ENCODE results near the gene ADAMTS5.

Gene ADAMTS5

DNA sequence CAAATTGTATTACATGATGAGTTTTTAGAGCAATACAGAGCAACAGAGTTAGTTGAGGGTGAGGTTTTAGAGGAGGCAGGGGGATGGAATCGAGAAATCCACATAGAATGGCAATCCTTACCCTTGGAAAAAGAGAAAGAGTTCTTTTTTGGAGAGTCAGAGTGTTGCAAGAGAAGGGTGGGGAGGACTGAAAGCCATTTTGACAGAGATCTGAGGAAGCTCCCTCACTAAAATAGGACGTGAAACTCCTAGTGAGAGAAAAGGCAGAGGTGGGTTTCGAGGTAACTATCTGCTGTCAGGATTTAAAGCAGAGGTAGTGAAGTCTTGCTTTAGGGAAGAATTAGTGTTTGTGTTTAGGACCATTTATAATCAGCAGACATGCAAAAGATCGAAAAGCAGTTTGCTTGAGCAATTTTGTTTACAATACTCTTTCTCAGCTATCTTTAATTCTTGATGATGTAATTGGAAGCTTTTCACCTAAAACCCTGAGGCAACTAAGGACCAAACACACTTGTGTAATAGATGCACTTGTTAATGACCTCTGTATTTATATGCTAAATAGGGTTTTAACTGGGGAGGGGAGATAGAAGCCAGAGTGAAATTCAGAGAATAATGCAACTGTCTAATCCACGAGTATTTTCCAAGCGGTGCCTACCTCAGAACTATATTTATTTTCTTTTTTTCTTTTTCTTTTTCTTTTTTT, 20.0 kb downstream of the ADAMTS5 start:
- no peak for DNase-seq

- no peak for DNase-seq
These were observed 20.8 kb downstream of the ADAMTS5 start for GRCh38 chr21:26945916-26946675.

GRCh38 chr21:26943921-26944320, 23.0 kb downstream of the ADAMTS5 start:
- DNase-seq: no peak

DNA sequence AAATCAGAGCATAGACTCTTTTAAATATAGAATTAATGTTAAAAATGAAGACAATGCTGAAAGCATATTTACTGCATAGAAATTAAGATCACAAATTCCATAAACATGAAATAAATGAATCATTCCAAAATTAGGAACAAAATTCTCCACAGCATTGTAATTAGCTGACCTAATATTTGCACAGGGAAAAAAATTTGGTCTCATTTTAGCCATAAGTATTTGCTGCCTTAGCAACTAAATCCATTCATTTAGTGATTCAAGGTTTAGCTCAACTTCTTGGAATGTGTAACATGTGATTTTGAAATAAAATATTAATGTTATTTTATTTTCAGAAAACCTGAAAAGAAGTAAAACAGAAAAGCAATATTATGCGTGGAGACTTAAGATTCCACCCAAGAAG, 25.5 kb downstream of the ADAMTS5 start:
- no peak for DNase-seq

GRCh38 chr21:26939601-26940111, 27.2 kb downstream of the ADAMTS5 start:
- no peak for DNase-seq

DNA sequence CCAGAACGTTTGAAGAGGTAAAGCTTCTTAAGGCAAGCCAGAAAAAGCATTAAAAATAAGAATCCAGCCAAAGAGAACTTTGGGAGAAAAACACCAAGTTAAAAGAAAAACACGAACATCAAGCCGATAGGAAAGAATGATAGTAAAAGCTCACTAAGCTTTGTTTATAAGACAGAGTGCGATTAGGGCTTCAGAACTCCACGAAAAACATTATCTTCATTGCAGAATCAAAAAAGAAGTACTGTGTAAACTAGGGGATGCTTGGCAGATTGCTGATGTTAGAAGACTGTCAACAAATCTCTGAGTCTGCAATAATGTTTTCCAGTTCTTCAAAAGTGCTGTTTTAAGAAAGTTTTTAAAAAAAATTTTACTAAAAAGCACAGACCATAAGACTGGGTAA, 30.2 kb downstream of the ADAMTS5 start:
- no peak for DNase-seq

DNA sequence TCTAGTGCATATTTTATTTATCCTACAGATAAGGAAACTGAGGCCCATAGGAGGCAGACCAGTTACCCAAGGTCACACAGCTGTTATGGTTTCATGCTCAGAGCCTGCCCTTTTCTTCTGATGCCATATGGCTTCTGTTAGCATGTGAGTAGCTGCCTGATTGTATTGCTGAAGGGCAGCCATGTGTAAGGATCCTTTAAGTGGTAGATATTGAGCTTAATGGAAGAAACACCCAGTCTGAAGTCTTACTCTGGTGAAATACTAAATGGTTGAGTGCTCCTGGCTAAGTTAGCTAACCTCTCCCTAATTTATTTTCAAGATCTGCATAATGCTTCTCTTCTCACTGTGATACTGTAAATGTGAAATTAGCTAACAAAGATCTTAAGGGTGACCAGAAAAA, 30.9 kb downstream of the ADAMTS5 start:
- no peak for DNase-seq

GRCh38 chr21:26934383-26934782, 32.5 kb downstream of the ADAMTS5 start:
- no peak for DNase-seq

DNA sequence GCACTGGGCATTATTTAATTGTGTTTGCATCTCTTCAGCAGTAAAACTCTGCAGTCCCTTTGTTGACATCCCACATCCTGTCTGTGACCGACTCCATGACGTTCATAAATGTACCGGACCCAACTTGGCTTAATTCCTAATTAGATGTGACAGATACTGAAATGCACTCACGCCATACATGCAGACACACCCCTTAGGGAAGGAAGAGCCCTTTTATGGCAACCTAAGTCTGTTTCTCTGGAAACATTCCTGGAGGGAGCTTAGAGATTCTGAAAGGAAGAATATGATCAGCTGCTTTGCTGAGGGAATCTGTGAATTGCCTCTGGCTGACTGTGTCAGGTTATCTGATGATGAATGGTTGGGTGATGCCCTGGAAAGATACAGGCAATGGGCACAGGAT, 33.4 kb downstream of the ADAMTS5 start:
- DNase-seq: no peak

DNA sequence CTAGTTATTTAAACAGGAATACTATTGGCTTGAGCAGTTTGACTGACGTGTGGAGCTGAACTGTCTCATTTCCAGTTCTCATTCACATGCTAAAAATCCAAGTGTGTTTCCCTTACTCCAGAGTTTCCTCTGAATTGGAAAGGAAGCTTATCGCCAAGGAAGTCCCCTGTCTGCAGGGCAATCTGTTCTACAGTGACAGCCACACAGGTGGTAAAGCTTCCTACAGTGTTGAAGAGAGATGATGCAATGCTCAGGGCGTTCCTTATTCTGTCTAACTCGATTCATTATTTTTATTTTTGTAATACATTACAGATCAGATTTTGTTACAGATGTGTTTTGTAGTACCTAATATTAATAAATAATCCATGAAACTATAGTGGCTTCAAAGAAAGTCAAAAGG, 41.3 kb downstream of the ADAMTS5 start:
- no peak for DNase-seq

DNA sequence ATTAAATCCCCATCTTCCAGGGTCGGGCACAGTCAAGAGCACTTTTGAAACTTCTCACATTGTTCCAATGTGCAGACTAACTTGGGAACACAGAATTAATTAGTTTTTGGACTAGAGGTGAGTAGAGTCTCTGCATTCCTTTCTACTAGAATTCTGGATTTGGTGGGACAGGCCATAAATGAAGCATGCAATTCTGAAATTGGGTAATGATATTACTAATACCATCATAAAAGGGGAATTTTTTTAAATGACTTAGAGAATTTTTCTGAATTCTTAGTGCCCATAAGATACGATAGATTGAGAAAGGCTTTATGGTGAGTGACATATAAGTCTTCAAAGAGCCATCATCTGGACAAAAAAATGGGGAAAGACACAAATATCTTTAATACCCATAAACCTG, 41.8 kb downstream of the ADAMTS5 start:
- no peak for DNase-seq

GRCh38 chr21:26923986-26924385, 42.9 kb downstream of the ADAMTS5 start:
- DNase-seq: no peak

- DNase-seq: no peak
These were observed 46.8 kb downstream of the ADAMTS5 start for GRCh38 chr21:26920055-26920454.

DNA sequence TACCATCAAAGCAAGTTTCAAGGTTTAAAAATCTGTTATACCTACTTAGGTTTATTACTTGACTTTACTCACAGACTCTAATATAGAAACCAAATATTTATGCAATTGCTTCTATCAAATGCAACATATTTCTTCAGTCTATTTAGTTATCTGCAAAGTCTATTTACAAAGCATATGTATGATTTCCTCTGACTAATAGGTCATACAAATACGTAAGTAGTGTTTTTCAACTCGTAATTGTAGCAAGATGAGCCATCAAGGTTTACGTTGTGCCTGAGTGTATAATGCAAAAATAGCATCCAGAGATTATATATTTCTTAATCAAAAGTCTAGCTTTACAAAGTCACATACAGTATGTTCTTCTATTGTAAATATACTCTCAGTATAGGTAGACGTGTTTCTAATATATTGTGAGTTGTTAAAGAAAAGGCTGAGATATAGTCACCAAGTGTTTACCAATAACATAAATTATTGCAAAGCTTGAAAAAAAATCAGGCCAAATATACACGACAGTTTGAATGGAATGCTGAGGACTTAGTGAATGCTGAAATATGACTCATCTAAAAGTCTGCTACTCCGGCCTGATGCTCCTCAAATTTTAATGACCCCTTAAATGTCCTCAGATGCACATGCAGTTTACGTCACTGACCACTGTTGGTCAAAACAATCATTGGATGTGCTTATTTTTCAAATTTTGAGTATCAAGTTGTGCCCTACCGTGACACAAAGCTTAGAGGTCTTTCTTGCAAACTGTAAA, 48.4 kb downstream of the ADAMTS5 start:
- no peak for DNase-seq

DNA sequence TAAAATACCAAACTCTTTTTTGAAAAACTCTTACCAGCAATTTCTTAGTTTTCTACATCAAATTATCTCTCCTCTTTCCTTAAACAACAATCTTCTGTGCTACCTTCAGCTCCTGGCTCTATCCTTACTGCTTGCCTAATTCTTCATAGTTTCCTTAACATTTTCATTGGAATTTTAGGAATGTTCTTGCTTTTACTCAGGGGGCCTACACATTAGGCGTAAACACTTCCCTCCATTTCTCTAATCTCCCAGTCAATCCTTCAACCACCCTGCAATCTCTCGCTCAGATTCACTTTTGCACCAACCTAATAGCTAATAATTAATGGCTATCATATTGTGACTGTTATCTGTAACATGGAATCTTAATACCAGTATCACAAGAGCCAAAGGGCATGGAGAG, 50.1 kb downstream of the ADAMTS5 start:
- no peak for DNase-seq

GRCh38 chr21:26914557-26914956, 52.3 kb downstream of the ADAMTS5 start:
- DNase-seq: no peak

GRCh38 chr21:26912466-26912865, 54.4 kb downstream of the ADAMTS5 start:
- DNase-seq: no peak

DNA sequence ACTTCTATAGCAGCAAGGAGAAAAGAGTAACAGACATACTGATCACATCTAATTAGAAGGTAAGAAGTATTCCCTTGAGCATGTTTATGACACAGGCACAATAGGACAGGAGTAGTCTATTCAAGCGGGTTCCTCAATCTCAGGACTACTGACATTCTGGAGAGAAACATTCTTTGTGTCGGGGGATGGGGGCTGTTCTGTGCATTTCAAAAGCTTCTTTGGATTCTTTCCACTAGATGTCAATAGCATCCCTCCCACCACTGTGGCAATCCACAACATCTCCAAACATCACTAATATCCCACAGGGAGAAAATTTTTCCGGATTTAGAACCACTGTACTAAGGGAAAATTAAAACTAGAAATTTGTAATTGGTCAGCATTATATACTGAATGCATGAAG, 56.9 kb downstream of the ADAMTS5 start:
- DNase-seq: no peak

GRCh38 chr21:26900980-26901379, 65.9 kb downstream of the ADAMTS5 start:
- DNase-seq: no peak

- DNase-seq: no peak
These were observed 74.7 kb downstream of the ADAMTS5 start for GRCh38 chr21:26892151-26892550.

- no peak for DNase-seq
These were observed 78.0 kb downstream of the ADAMTS5 start for GRCh38 chr21:26888931-26889330.

DNA sequence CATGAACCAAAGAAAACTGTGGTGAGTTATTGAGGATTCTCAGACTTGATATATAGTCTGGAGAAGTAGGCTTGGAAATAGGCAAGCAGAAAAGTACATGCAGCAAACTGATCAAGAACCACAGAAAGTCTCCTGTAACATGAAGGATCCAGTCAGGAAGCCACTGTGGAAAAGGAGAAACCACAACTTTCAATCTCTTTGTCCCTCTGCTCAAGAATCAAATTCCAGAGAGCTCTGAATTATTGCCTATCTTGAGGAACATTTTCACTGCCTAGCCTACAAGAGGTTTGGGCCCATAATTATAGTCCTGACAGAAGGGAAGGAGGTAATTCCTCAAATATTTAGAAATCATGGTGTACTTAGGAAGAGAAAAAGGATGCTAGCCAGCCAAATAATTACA, 78.6 kb downstream of the ADAMTS5 start:
- no peak for DNase-seq

DNA sequence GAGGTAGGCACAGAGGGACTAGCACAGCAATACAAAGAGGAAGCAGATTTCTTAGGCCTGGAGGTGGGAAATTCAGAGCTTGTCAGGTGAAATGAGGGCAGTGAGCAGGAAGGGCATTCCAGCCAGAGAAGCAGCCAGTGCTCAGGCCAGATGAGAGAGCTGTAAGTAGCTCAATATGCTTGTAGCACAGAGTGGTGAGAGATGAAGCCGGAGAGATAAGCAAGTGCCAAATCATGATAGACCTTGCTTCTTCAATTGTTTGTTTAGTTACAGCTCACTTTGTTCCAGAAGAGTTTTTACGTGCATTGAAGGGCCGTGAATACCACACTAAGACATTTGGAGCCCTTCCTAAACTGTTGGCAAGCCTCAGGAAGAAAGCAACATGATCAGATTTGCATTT, 79.6 kb downstream of the ADAMTS5 start:
- DNase-seq: no peak

DNA sequence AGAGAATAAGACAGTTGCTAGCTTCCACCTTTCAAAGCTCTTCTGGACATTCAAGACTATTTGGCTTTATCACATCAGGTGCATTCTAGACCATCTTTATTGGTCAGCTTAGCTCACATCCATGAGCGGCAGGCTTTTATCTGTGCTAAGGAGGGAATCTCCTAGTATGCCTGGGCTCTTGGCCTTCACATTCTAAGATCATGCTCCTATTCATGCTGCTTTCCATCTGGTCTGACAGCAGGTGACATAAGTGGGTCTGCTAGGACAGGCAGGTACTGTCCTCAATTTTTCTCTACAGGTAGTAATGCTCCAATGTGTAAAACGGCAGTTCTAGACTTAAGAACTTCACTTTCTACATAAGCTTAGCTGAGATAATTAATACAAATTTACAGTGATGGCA, 82.5 kb downstream of the ADAMTS5 start:
- no peak for DNase-seq

All from CD4-positive, alpha-beta T cell treated with Interferon gamma for 1 hour (primary cell).